Aorta (tissue), 5 donors: ENCODE measurements around the gene OR1S2. TPM values are rescaled to one million over a fixed set of nuclear protein-coding genes. Genes with fewer than 3 reads are reported as not detected.

Source experiments
- ATAC-seq: fragments of 200-7000 bp; cut with Tn5 transposase; one replicate; pipeline ENCODE4 v1.9.1; 2022; ENCODE audit warnings: moderate library complexity; ENCODE audit not compliant: low FRiP score
- DNase-seq, 2 donors: peaks; one replicate each; pipeline ENCODE4 v3.0.0-alpha.2; 2020
- H3K27ac ChIP-seq, 2 donors: one replicate each; pipeline ENCODE4 v1.5.1; 2013; ENCODE audit warnings: low read length in 2 of 2, mild to moderate bottlenecking in 2 of 2, moderate library complexity in 2 of 2, control low read depth in 1 of 2, inconsistent platforms in 1 of 2, low read depth in 1 of 2
- H3K27me3 ChIP-seq, 2 donors: one replicate each; pipeline ENCODE4 v1.6.1; 2013; ENCODE audit warnings: control low read depth in 1 of 2, low read length in 1 of 2, mild to moderate bottlenecking in 1 of 2, moderate library complexity in 1 of 2; ENCODE audit not compliant: insufficient read depth in 2 of 2, control insufficient read depth in 1 of 2
- H3K36me3 ChIP-seq, 2 donors: one replicate each; pipeline ENCODE4 v1.6.1; 2013; ENCODE audit warnings: control low read depth in 1 of 2, low read length in 1 of 2, mild to moderate bottlenecking in 1 of 2; ENCODE audit not compliant: insufficient read depth in 2 of 2, control insufficient read depth in 1 of 2
- H3K4me1 ChIP-seq, 2 donors: one replicate each; pipeline ENCODE4 v1.6.1; 2013; ENCODE audit warnings: low read length in 2 of 2, control low read depth in 1 of 2, mild to moderate bottlenecking in 1 of 2, moderate library complexity in 1 of 2; ENCODE audit not compliant: insufficient read depth in 2 of 2, control insufficient read depth in 1 of 2
- H3K4me3 ChIP-seq, 2 donors: one replicate each; pipeline ENCODE4 v1.5.1; 2013; ENCODE audit warnings: low read length in 2 of 2, control low read depth in 1 of 2, mild to moderate bottlenecking in 1 of 2
- H3K9me3 ChIP-seq: one replicate; pipeline ENCODE4 v1.6.1; 2013; ENCODE audit warnings: mild to moderate bottlenecking, low read length; ENCODE audit not compliant: control insufficient read depth
- WGBS, 2 donors: extraction: QIAGEN DNeasy Blood & Tissue Kit; methylation state at CpG; one replicate each; pipeline ENCODE4 v1.1.7; 2013; 5-methylcytosine and 5-hydroxymethylcytosine counted together
- intact Hi-C, 2 donors: fragments of 100-400 bp; cut with DNase I; formaldehyde crosslinking; loops; one replicate each; pipeline versions ENCODE4 v1.14.2 to v1.15.0; 2022
- polyA plus RNA-seq, 2 donors: library from polyadenylated mRNA; stranded (reverse); fragments of 200-250 nt; gene quantifications; one replicate each; pipeline ENCODE4 v1.2.3, GENCODE V29; 2013
- total RNA-seq, 2 donors: library from RNA; stranded (reverse); fragmentation: NEBNext Ultra II Directional; extraction: Animal tissue kit (Norgen Biotek cat#: 25700); gene quantifications; one replicate each; pipeline ENCODE4 v1.2.1, GENCODE V29; 2021
- donor health status: healthy with polysubstance abuse.
- donor health status: Bipolar disorder and iron deficiency.
- donor health status: DM: no; HTN: no; CAD: no.
- donor health status: DM: no; HTN: no; CAD: no.
- donor health status: DM: yes; HTN: yes; CAD: no.

Gene OR1S2
- total and polyA plus RNA-seq, 4 donors, result not detected

DNA sequence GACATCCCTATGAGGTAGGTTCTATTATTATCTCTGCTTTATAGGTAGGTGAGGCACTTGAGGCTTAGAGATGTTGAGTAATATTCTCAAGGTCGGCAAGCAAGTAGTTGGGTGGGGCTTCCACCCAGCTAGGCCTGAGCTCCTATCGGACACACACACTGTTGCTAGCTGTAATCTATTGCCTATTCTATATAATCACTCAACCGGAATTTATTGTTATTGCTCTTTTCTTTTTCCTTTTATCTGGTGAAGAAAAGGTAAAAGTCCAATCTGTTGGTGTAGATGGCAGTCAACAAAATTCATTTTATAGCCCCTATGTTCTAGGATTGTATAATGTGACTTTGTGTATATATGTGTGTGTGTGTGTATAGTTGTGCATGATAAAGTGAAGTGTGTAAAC, 11.7 kb downstream of the OR1S2 start:
- Histone ChIP-seq H3K4me1 (no peaks in the 10 kb centered on the region), H3K4me3 (no peak overlapping the region), H3K36me3 (no peaks in the 10 kb centered on the region), H3K27ac (no peak overlapping the region), H3K27me3 (no peaks in the 10 kb centered on the region), H3K9me3 (no peaks in the 10 kb centered on the region)
- no peak for ATAC-seq
- intact Hi-C loops, result no loop called here
- WGBS, 2 donors, result 78% methylated on average over 3 of the region's 3 CpGs
- no peak for DNase-seq

DNA sequence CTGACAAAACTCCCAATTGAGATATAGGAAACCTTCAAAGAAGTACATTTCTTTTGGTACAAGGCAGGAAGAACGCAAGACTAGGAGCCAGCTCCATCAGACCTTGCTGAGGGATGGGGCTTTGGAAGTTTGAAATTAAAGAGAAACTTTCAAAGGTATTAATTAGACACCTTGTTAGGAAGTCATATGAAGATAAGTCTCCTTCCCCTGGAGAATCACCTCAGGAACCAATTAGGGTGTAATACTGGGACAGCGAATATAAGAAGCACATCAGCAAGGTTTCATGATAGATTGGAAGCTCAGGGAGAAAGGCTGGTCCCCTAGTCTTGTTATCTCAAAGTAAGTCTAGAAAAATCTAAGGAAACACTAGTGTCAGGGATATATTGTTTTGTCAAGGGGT, 15.2 kb downstream of the OR1S2 start, which contains the start of gene OR9Q2:
TSS of gene OR9Q2 (plus strand) at position 301 of the 400 bp plus-strand sequence. CDS start 1,421 bp downstream, outside the sequence.
- WGBS, 2 donors, result 83 to 84% methylated on average over 2 of the region's 2 CpGs
- H3K36me3 ChIP-seq, result no peaks in the 10 kb centered on the region
- no peak within 1 kb of the TSS for H3K27ac ChIP-seq
- no peaks in the 10 kb centered on the region for H3K27me3 ChIP-seq
- ATAC-seq (no peak), DNase-seq (no peak)
- H3K9me3 ChIP-seq, result no peaks in the 10 kb centered on the region
- intact Hi-C loops, result no loop called here
- no peak within 1 kb of the TSS for H3K4me3 ChIP-seq
- H3K4me1 ChIP-seq, result no peaks in the 10 kb centered on the region

- Histone ChIP-seq H3K36me3 (no peaks in the 10 kb centered on the region), H3K27me3 (no peaks in the 10 kb centered on the region), H3K4me1 (no peaks in the 10 kb centered on the region), H3K4me3 (no peak overlapping the region), H3K9me3 (no peaks in the 10 kb centered on the region), H3K27ac (no peak overlapping the region)
- 89 to 92% methylated on average over 4 of the region's 4 CpGs for WGBS, 2 donors
- ATAC-seq, result no peak
- DNase-seq, result no peak
- intact Hi-C loops, result no loop called here
These were observed 17.0 kb downstream of the OR1S2 start for GRCh38 chr11:58186938-58187337.

DNA sequence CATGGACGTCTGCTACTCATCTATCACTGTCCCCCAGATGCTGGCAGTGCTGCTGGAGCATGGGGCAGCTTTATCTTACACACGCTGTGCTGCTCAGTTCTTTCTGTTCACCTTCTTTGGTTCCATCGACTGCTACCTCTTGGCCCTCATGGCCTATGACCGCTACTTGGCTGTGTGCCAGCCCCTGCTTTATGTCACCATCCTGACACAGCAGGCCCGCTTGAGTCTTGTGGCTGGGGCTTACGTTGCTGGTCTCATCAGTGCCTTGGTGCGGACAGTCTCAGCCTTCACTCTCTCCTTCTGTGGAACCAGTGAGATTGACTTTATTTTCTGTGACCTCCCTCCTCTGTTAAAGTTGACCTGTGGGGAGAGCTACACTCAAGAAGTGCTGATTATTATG, 24.3 kb downstream of the OR1S2 start:
- ATAC-seq (no peak), DNase-seq (no peak)
- intact Hi-C loops, result no loop called here
- H3K4me3 ChIP-seq, result no peak overlapping the region
- H3K27ac ChIP-seq, result no peak overlapping the region
- H3K36me3 ChIP-seq, result no peaks in the 10 kb centered on the region
- H3K27me3 ChIP-seq, result peaks cover 0 to 5% of the 10 kb centered on the region in 2 donors
- no peaks in the 10 kb centered on the region for H3K4me1 ChIP-seq
- WGBS, 2 donors, result 48 to 66% methylated on average over 7 of the region's 7 CpGs
- no peaks in the 10 kb centered on the region for H3K9me3 ChIP-seq

DNA sequence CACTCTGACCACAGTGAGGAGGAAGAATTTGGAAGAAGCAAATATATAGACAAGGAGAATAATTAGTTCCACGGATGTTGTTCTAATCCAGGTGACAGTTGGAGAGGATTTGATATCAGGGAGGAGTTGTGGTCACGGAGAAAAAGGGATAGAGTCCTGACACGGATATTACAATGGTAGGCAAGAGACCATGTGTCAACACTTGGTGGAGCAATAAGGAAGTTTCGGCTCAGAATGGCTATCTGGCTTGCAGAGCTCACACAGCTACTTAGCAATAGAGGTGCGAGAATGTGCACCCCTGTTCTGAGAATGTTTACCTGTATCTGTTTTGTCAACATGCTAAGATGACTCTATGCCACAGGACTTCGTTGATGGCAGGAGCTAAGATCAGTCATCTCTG, 25.5 kb downstream of the OR1S2 start:
- Histone ChIP-seq H3K36me3 (no peaks in the 10 kb centered on the region), H3K4me3 (no peak overlapping the region), H3K9me3 (no peaks in the 10 kb centered on the region), H3K4me1 (no peaks in the 10 kb centered on the region), H3K27ac (no peak overlapping the region), H3K27me3 (peaks cover 0 to 5% of the 10 kb centered on the region in 2 donors)
- ATAC-seq (no peak), DNase-seq (no peak)
- 78 to 79% methylated on average over 6 of the region's 6 CpGs for WGBS, 2 donors
- intact Hi-C loops, result no loop called here

GRCh38 chr11:58177409-58178054, 26.4 kb downstream of the OR1S2 start:
- H3K4me3 ChIP-seq, result no peak overlapping the region
- ATAC-seq, result no peak
- H3K36me3 ChIP-seq, result no peaks in the 10 kb centered on the region
- peaks cover 0 to 5% of the 10 kb centered on the region in 2 donors for H3K27me3 ChIP-seq
- H3K9me3 ChIP-seq, result no peaks in the 10 kb centered on the region
- H3K27ac ChIP-seq, result no peak overlapping the region
- WGBS, 2 donors, result 73 to 77% methylated on average over 5 of the region's 5 CpGs
- intact Hi-C loops, result no loop called here
- no peak for DNase-seq
- no peaks in the 10 kb centered on the region for H3K4me1 ChIP-seq

DNA sequence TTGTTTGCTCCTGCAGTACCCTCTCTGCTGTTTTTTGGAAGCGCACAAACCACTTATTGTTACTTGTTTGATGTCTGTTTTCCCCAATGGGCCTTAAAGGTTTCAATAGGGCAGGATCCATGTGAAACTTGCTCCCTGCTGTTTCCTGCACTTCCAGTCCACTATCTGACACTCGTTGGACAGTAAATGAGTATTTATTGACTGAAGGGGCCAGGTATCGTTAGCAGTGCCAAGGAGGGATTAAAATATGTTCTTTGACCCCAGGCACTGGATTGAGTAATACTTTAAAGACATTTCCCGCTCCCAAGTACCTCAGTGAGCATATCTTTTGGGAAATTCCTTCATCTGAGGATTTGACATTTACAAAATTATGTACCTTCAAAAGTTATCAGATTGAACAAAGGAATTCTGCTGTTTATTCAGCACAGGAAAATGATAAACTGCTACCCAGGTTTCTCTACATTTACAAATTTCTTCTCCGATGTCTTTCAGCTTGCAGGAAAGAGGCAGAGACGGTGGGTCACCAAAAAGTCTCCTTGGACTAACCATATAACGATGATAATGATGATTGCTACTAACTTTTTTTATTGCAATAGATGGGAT, 38.3 kb downstream of the OR1S2 start:
- Histone ChIP-seq H3K4me3 (no peak overlapping the region), H3K27me3 (no peaks in the 10 kb centered on the region), H3K27ac (no peak overlapping the region), H3K4me1 (no peaks in the 10 kb centered on the region), H3K36me3 (no peaks in the 10 kb centered on the region), H3K9me3 (no peaks in the 10 kb centered on the region)
- ATAC-seq (no peak), DNase-seq (no peak)
- 49 to 58% methylated on average over 7 of the region's 7 CpGs for WGBS, 2 donors
- intact Hi-C loops, result no loop called here

DNA sequence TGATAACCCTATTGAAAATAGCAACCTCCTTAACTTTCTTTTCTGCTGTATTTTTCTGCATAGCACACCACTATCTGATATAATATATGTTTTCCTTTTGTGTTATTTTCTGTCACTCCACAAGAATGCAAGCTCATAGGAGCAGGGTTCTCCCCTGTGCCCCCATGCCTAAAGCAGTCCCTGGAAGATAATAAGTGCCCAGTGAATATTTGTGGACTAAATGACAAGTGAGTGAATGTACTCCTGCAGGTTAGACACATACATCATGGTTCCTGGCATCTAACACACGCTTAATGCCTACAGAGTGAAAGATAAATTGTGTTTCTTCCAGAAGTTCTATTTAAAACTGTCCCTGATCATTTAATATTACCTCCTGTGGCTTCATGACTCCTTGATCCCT, 39.0 kb downstream of the OR1S2 start:
- no peaks in the 10 kb centered on the region for H3K4me1 ChIP-seq
- H3K36me3 ChIP-seq, result no peaks in the 10 kb centered on the region
- H3K9me3 ChIP-seq, result no peaks in the 10 kb centered on the region
- ATAC-seq (no peak), DNase-seq (no peak)
- no peak overlapping the region for H3K27ac ChIP-seq
- intact Hi-C loops, result no loop called here
- H3K27me3 ChIP-seq, result no peaks in the 10 kb centered on the region
- WGBS, 2 donors, result 5 to 20% methylated on average over 1 of the region's 1 CpG
- no peak overlapping the region for H3K4me3 ChIP-seq

- DNase-seq, result no peak
- 68 to 72% methylated on average over 4 of the region's 4 CpGs for WGBS, 2 donors
- H3K4me1 ChIP-seq, result no peaks in the 10 kb centered on the region
- no peaks in the 10 kb centered on the region for H3K36me3 ChIP-seq
- H3K9me3 ChIP-seq, result peaks cover 2% of the 10 kb centered on the region
- no peak overlapping the region for H3K4me3 ChIP-seq
- intact Hi-C loops, result no loop called here
- no peak for ATAC-seq
- no peak overlapping the region for H3K27ac ChIP-seq
- no peaks in the 10 kb centered on the region for H3K27me3 ChIP-seq
These were observed 39.6 kb downstream of the OR1S2 start for GRCh38 chr11:58164389-58164788.
